Dendritic cell treated with granulocyte-macrophage colony-stimulating factor and Interleukin-4, amounts not matched to agents 40 ng/mL and 50 ng/mL, for 4 days (primary cell): Measurements from ENCODE around the gene CACTIN.
A peak's percentile ranks its signal among the peaks of the same experiment; 100 is the strongest.
"Not testable (repeated sequence)": the region's sequence is repeated elsewhere in the genome, so short reads cannot be mapped to it uniquely, and the experiment has no call there.

Source experiments
- H3K27ac Mint-ChIP-seq: one replicate; pipeline ENCODE4 v1.8.0; 2022; ENCODE audit warnings: mild to moderate bottlenecking, mixed read lengths
- H3K27me3 Mint-ChIP-seq: one replicate; pipeline ENCODE4 v1.8.0; 2022; ENCODE audit warnings: mild to moderate bottlenecking, mixed read lengths
- H3K36me3 Mint-ChIP-seq: one replicate; pipeline ENCODE4 v1.8.0; 2022; ENCODE audit warnings: low read depth, mixed read lengths
- H3K4me1 Mint-ChIP-seq: one replicate; pipeline ENCODE4 v1.8.0; 2022; ENCODE audit warnings: low read depth, mixed read lengths
- H3K4me3 Mint-ChIP-seq: one replicate; pipeline ENCODE4 v1.8.0; 2022; ENCODE audit warnings: mild to moderate bottlenecking, moderate library complexity, mixed read lengths
- H3K9me3 Mint-ChIP-seq: one replicate; pipeline ENCODE4 v1.8.0; 2022; ENCODE audit warnings: mixed read lengths
- intact Hi-C: fragments of 100-400 bp; cut with micrococcal nuclease; formaldehyde crosslinking; loops from one replicate; pipeline ENCODE4 v1.15.0; 2022

The CACTIN gene

DNA sequence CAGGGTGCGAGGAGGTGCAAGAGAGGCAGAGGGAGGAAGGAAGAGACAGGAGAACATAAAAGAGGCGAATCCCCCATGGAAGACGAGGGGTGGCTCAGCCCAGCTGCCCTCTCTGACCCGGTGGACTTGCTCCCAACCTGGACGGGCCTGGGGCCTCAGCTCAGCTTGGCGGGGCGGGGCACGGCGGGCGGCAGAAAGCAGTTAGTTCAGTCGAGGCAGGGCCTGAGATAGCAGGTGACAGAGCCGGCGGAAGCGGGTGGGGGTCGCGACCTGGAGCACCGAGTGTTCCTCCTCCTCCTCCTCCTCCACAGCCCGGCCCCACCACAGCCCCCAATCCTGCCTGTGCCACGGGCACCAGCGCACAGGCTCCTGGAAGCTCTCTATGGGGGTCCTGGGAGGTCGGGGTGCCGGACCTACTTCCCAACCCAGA, 7.0 kb upstream of the CACTIN start:
- H3K4me1 Mint-ChIP-seq, result no peaks in the 10 kb centered on the region
- no peaks in the 10 kb centered on the region for H3K27me3 Mint-ChIP-seq
- intact Hi-C loops, result no loop called here
- H3K36me3 Mint-ChIP-seq, result peaks cover 90% of the 10 kb centered on the region
- no peaks in the 10 kb centered on the region for H3K9me3 Mint-ChIP-seq
- no peak overlapping the region for H3K27ac Mint-ChIP-seq
- no peak overlapping the region for H3K4me3 Mint-ChIP-seq

GRCh38 chr19:3632739-3633558, 6.4 kb upstream of the CACTIN start:
- Mint-ChIP-seq H3K9me3 (no peaks in the 10 kb centered on the region), H3K27ac (no peak overlapping the region), H3K27me3 (no peaks in the 10 kb centered on the region), H3K4me1 (no peaks in the 10 kb centered on the region), H3K4me3 (no peak overlapping the region), H3K36me3 (peaks cover 84% of the 10 kb centered on the region)
- intact Hi-C loops, result no loop called here

DNA sequence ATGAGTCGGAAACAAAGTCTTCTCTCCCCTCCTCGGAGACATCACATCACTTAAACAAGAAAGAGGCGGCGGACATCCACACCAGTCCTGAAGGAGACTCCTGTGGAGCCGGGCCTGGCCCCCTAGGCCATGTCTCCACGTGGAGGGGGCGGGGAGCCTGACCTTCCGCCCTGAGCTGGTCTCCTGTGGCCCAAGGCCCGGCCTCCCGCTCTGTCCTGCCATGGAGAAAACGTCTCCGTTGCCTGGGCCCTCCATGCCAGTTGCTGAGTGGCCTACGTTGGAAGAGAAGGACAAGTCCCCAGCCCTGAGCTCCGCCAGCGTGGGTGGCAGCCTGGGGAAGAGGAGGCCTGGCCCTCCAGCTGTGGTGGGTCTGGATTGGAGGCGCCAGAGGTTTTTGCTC, 5.5 kb upstream of the CACTIN start:
- Mint-ChIP-seq H3K36me3 (peaks cover 75% of the 10 kb centered on the region), H3K27me3 (no peaks in the 10 kb centered on the region), H3K4me1 (peaks cover 3% of the 10 kb centered on the region), H3K27ac (no peak overlapping the region), H3K4me3 (no peak overlapping the region), H3K9me3 (no peaks in the 10 kb centered on the region)
- intact Hi-C loops, result no loop called here

DNA sequence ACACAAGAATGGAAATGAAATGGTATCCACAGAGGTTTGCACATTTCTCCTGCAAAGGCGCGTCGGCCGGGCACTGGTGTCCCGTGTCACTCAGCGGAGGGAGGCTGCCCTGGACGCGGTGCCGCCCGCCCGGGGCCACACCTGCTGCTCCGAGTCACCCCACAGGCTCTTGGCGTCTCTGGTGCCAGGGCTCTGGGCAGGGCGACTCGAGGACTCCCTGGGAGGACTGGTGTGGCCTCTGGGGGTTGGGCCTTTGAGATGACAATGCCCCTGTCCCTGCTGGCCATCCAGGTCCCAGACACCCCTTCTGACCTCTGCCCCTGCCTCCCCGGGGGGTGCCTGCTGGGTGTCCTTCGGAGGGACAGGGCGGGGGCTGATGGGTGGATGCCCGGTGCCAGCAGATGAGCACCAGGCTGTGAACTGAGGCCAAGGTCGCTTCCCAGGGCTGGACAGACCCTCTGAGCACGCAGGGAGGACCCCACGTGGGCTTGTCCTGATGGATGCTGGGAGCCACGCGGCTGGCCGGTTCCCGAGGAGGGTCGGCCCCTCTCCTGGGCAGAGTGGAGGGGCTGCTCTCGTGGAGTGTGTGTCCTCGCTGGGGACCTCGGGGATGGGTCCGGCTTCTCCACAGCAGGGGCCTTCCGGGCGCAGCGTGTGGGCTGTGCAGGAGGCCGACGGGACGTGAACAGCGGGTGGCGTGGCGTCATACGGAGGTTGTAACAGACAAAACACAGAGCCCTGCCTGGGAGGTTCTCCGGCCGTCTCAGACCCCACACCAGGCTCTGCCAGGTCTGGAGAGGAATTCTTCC, 4.7 kb upstream of the CACTIN start:
- intact Hi-C loops, result no loop called here
- Mint-ChIP-seq H3K4me3 (no peak overlapping the region), H3K4me1 (peaks cover 7% of the 10 kb centered on the region), H3K36me3 (peaks cover 72% of the 10 kb centered on the region), H3K27me3 (no peaks in the 10 kb centered on the region), H3K27ac (no peak overlapping the region), H3K9me3 (no peaks in the 10 kb centered on the region)

DNA sequence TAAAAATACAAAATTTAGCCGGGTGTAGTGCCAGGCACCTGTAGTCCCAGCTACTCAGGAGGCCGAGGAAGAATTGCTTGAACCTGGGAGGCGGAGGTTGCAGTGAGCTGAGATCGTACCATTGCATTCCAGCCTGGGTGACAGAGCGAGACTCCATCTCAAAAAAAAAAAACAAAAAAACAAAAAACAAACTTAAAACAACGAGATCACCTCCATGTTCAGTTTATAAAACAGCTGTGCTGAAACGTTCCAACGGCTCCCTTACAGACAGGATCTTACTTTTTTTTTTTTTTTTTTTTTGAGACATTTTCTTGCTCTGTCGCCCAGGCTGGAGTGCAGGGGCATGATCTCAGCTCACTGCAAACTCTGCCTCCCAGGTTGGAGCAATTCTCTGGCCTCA, 2.2 kb upstream of the CACTIN start:
- H3K27me3 Mint-ChIP-seq, H3K4me3 Mint-ChIP-seq, H3K27ac Mint-ChIP-seq, H3K9me3 Mint-ChIP-seq, intact Hi-C loops: not testable (repeated sequence)
- H3K4me1 Mint-ChIP-seq, result peaks cover 31% of the 10 kb centered on the region
- H3K36me3 Mint-ChIP-seq, result peaks cover 56% of the 10 kb centered on the region

DNA sequence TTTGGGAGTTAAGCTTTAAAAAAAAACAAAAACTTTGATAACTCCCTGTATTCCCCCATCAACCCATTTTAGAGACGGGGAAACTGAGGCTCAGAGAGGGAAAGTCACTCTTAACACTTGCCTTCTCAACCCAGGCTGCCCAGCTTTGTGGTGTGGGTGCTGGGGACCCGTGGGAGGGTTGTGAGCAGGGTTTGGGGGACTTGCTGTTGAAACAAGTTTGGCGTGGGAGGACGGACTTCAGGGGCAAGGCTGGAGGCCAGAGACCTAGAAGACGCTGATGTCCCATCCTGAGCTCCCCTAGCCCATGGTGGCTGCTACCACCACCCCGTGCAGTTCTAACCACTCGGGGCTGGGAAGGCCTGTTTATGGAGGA, 747 bp upstream of the CACTIN start:
- H3K36me3 Mint-ChIP-seq, result peaks cover 56% of the 10 kb centered on the region
- H3K27me3 Mint-ChIP-seq, result no peaks in the 10 kb centered on the region
- peak overlapping the region; percentile 95 for H3K4me3 Mint-ChIP-seq
- peak overlapping the region; percentile 94 for H3K27ac Mint-ChIP-seq
- H3K9me3 Mint-ChIP-seq, result no peaks in the 10 kb centered on the region
- peaks cover 31% of the 10 kb centered on the region for H3K4me1 Mint-ChIP-seq
- intact Hi-C loops, result no loop called here

GRCh38 chr19:3625996-3626472, 556 bp downstream of the CACTIN start:
- H3K36me3 Mint-ChIP-seq, result peaks cover 56% of the 10 kb centered on the region
- H3K27me3 Mint-ChIP-seq, result no peaks in the 10 kb centered on the region
- H3K9me3 Mint-ChIP-seq, result no peaks in the 10 kb centered on the region
- intact Hi-C loops, result no loop called here
- peak overlapping the region; percentile 95 for H3K4me3 Mint-ChIP-seq
- H3K4me1 Mint-ChIP-seq, result peaks cover 31% of the 10 kb centered on the region
- H3K27ac Mint-ChIP-seq, result peak overlapping the region; percentile 94

DNA sequence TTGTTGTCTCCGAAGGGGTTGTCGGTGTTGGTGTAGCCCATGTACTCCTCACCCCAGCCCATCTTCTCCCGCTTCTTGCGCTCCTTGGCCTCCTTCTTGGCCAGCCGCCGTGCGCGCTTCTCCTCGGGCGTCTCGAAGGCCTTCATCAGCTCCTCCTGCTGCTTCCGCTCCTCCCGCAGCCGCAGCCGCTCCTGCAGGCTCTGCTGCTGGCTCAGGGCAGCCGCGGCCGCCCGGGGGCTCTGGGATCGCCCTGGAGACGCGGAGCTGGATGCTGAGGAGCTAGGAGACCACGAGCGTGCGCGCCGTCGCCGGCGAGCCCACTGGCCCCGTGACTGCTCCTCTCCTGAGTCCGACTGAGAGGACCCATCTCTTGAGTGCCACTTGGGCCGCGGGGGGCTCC, 2.9 kb downstream of the CACTIN start:
- Mint-ChIP-seq H3K4me3 (no peak overlapping the region), H3K27me3 (no peaks in the 10 kb centered on the region), H3K4me1 (peaks cover 40% of the 10 kb centered on the region), H3K9me3 (no peaks in the 10 kb centered on the region), H3K36me3 (peaks cover 64% of the 10 kb centered on the region), H3K27ac (no peak overlapping the region)
- intact Hi-C loops, result no loop called here

DNA sequence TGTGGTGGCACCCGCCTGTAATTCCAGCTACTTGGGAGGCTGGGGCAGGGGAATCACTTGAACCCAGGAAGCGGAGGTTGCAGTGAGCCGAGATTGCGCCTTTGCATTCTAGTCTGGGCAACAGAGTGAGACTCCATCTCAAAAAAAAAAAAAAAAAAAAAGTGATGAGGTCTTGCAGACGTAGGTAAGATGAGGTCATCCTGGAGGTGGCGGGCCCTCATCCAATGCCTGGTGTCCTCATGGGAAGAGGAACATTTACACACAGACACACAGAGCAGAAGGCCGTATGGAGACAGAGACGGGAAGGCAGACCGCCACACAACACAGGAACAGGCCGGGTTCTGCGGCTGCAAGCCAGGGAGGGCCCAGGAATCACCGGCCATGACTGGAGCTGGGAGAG, 4.4 kb downstream of the CACTIN start:
- Mint-ChIP-seq H3K4me1 (peaks cover 53% of the 10 kb centered on the region), H3K4me3 (no peak overlapping the region), H3K36me3 (peaks cover 76% of the 10 kb centered on the region), H3K27ac (no peak overlapping the region), H3K27me3 (no peaks in the 10 kb centered on the region), H3K9me3 (no peaks in the 10 kb centered on the region)
- intact Hi-C loops, result no loop called here

GRCh38 chr19:3621689-3622088, 4.9 kb downstream of the CACTIN start:
- intact Hi-C loops, result no loop called here
- Mint-ChIP-seq H3K27ac (no peak overlapping the region), H3K4me3 (no peak overlapping the region), H3K4me1 (peaks cover 52% of the 10 kb centered on the region), H3K36me3 (peaks cover 80% of the 10 kb centered on the region), H3K9me3 (no peaks in the 10 kb centered on the region), H3K27me3 (no peaks in the 10 kb centered on the region)

GRCh38 chr19:3620817-3621547, 5.6 kb downstream of the CACTIN start:
- intact Hi-C loops, result no loop called here
- peaks cover 80% of the 10 kb centered on the region for H3K36me3 Mint-ChIP-seq
- H3K9me3 Mint-ChIP-seq, result no peaks in the 10 kb centered on the region
- H3K27ac Mint-ChIP-seq, result no peak overlapping the region
- no peaks in the 10 kb centered on the region for H3K27me3 Mint-ChIP-seq
- peaks cover 48% of the 10 kb centered on the region for H3K4me1 Mint-ChIP-seq
- H3K4me3 Mint-ChIP-seq, result no peak overlapping the region

DNA sequence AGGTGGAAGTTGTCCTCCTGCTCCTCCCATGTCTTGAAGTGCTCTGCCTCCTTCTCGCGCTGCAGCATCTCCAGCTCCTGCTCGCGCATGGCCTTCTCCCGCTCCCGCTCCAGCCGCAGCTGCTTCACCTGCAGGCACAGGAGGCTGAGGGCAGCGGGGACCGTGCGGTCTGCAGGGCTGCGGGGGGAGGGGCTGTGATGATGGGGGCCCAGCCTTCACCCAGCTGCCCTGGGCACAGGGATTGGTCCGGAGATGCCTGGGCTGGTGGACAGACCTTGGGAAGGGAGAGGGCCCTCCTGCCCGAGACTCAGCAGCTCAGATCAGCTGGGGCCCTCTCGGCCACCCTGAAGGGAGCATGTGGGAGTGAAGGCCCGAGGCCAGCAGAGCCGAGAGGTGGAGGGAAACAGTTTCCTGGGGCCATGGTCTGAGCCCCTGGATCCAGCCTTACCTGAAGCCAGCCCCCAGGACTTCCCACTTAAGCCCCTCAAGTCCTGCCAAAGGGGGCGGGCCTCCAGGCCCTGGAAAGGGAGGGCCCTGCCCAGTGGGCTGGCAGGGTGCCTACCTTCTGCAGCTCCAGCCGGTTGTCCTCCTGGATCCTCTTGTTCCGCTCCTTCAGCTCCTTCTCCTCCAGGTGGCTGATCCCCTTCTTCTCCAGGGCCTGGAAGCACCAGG, 6.3 kb downstream of the CACTIN start:
- H3K4me1 Mint-ChIP-seq, result peaks cover 41% of the 10 kb centered on the region
- no peak overlapping the region for H3K27ac Mint-ChIP-seq
- no peak overlapping the region for H3K4me3 Mint-ChIP-seq
- no peaks in the 10 kb centered on the region for H3K27me3 Mint-ChIP-seq
- peaks cover 87% of the 10 kb centered on the region for H3K36me3 Mint-ChIP-seq
- no peaks in the 10 kb centered on the region for H3K9me3 Mint-ChIP-seq
- intact Hi-C loops, result no loop called here

GRCh38 chr19:3619631-3620012, 7.0 kb downstream of the CACTIN start:
- Mint-ChIP-seq H3K27me3 (no peaks in the 10 kb centered on the region), H3K4me1 (peaks cover 35% of the 10 kb centered on the region), H3K4me3 (no peak overlapping the region), H3K27ac (no peak overlapping the region), H3K9me3 (no peaks in the 10 kb centered on the region), H3K36me3 (peaks cover 94% of the 10 kb centered on the region)
- intact Hi-C loops, result loop anchor here (2.0 kb wide), 1 partner anchor 75 kb away; no protein-coding TSS in a partner anchor
